Measurements from ENCODE around the gene P2RX6. TPM values are rescaled to one million over a fixed set of nuclear protein-coding genes. Genes with fewer than 3 reads are reported as not detected.

Gene P2RX6
- total and polyA plus RNA-seq, 2 experiments from 2014 or later: 3.3 to 8.0 TPM

GRCh38 chr22:21051145-21051830 lies 36.3 kb downstream of the P2RX6 start:
- no peaks in the 10 kb centered on the region for H3K36me3 ChIP-seq (replicated peaks; ENCODE audit: insufficient read depth, low read depth)
- WGBS (ENCODE audit: low lambda C conversion rate, missing lambda C conversion rate): 84% methylated on average over 9 of the region's 9 CpGs
- no peaks in the 10 kb centered on the region for H3K27me3 ChIP-seq
- no peaks in the 10 kb centered on the region for H3K9me3 ChIP-seq (ENCODE audit: low read depth)
- DNase-seq (ENCODE audit: low spot score): no peak
- no peak overlapping the region for H3K27ac ChIP-seq
- H3K4me1 ChIP-seq (ENCODE audit: insufficient read depth): peaks cover 2% of the 10 kb centered on the region
- no peaks in the 10 kb centered on the region for H4K20me1 ChIP-seq (ENCODE audit: insufficient read depth, poor library complexity, severe bottlenecking)
- no peak overlapping the region for H3K4me3 ChIP-seq
- no peak for TF ChIP-seq EZH2phosphoT487 (IDR thresholded peaks at IDR 0.05; ENCODE audit: low read depth, severe bottlenecking, unreplicated experiment)
- TF ChIP-seq EZH2 (IDR thresholded peaks at IDR 0.05; ENCODE audit: borderline replicate concordance): no peak
- no peak for TF ChIP-seq CTCF (IDR thresholded peaks at IDR 0.05; ENCODE audit: poor library complexity)
- no peaks in the 10 kb centered on the region for H3K79me2 ChIP-seq
- no peak overlapping the region for H2AFZ ChIP-seq
- H3K4me2 ChIP-seq: no peak overlapping the region
- H3K9me2 ChIP-seq (replicated peaks; ENCODE audit: insufficient read depth): no peaks in the 10 kb centered on the region

GRCh38 chr22:21051831-21052400 lies 37.0 kb downstream of the P2RX6 start:
- no peak overlapping the region for H3K27ac ChIP-seq
- no peaks in the 10 kb centered on the region for H3K79me2 ChIP-seq
- no peak overlapping the region for H3K4me3 ChIP-seq
- H3K9me3 ChIP-seq (ENCODE audit: low read depth): no peaks in the 10 kb centered on the region
- TF ChIP-seq EZH2phosphoT487 (IDR thresholded peaks at IDR 0.05; ENCODE audit: low read depth, severe bottlenecking, unreplicated experiment) (no peak), EZH2 (IDR thresholded peaks at IDR 0.05; ENCODE audit: borderline replicate concordance) (no peak)
- no peaks in the 10 kb centered on the region for H3K27me3 ChIP-seq
- no peak overlapping the region for H3K4me2 ChIP-seq
- WGBS (ENCODE audit: low lambda C conversion rate, missing lambda C conversion rate): 69% methylated on average over 8 of the region's 8 CpGs
- no peaks in the 10 kb centered on the region for H4K20me1 ChIP-seq (ENCODE audit: insufficient read depth, poor library complexity, severe bottlenecking)
- H3K36me3 ChIP-seq (replicated peaks; ENCODE audit: insufficient read depth, low read depth): no peaks in the 10 kb centered on the region
- no peak for DNase-seq (ENCODE audit: low spot score)
- no peaks in the 10 kb centered on the region for H3K4me1 ChIP-seq (ENCODE audit: insufficient read depth)
- H3K9me2 ChIP-seq (replicated peaks; ENCODE audit: insufficient read depth): no peaks in the 10 kb centered on the region
- no peak overlapping the region for H2AFZ ChIP-seq

DNA sequence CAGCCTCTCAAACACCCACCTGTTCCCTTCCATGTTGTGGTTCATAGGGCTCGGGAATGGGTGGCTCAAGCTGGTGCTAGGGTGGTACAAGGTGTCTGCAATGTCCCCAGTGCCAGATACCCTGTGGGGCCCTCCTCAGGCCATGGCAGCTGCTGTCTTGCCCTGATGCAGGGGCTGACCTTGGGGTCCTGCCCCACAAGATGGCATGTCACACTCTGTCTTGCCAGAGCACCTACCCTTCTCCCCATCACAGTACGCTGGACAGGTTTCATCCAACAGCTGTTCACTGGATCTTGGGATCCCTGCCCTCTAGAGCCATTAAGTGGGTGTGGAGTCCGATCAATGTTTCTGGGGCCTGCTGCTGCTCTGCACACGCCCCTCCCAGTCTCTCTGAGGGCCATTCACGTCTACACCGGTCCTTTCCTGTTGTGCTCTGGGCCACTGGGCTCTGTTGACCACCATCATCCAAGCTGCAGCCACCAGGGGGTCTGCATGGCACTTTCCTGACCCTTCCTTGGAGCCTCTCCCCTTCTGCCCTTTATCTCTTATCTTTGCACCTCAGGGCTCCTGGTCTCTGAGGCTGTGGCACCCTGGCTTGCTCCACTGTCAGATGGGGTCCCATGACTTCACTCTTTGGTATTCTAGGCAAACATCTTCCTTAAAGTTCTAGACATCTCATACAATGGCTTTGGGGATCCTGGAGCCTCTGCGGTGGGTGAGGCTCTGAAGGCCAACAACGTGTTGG lies 37.9 kb downstream of the P2RX6 start:
- Histone ChIP-seq H4K20me1 (ENCODE audit: insufficient read depth, poor library complexity, severe bottlenecking) (no peaks in the 10 kb centered on the region), H3K9me2 (replicated peaks; ENCODE audit: insufficient read depth) (no peaks in the 10 kb centered on the region), H3K4me2 (no peak overlapping the region), H2AFZ (no peak overlapping the region), H3K4me1 (ENCODE audit: insufficient read depth) (no peaks in the 10 kb centered on the region), H3K27me3 (no peaks in the 10 kb centered on the region), H3K9me3 (ENCODE audit: low read depth) (no peaks in the 10 kb centered on the region), H3K27ac (no peak overlapping the region), H3K79me2 (no peaks in the 10 kb centered on the region), H3K36me3 (replicated peaks; ENCODE audit: insufficient read depth, low read depth) (no peaks in the 10 kb centered on the region), H3K4me3 (no peak overlapping the region)
- TF ChIP-seq CTCF (IDR thresholded peaks at IDR 0.05; ENCODE audit: poor library complexity) (no peak), EZH2phosphoT487 (IDR thresholded peaks at IDR 0.05; ENCODE audit: low read depth, severe bottlenecking, unreplicated experiment) (no peak), EZH2 (IDR thresholded peaks at IDR 0.05; ENCODE audit: borderline replicate concordance) (no peak)
- no peak for DNase-seq (ENCODE audit: low spot score)
- WGBS (ENCODE audit: low lambda C conversion rate, missing lambda C conversion rate): 84% methylated on average over 8 of the region's 8 CpGs

Data from hepatocyte (in vitro differentiated cells).